Smooth muscle cell (in vitro differentiated cells): ENCODE results near the gene GRIK3. TPM values are rescaled to one million over a fixed set of nuclear protein-coding genes. Genes with fewer than 3 reads are reported as not detected.

Source experiments
- DNase-seq: peaks from one replicate; lab custom pipeline; 2025; ENCODE audit not compliant: unreplicated experiment; lab: John Stamatoyannopoulos, UW
- H2AFZ ChIP-seq: fragments of 200-600 bp; sonication (generic); 2 replicates; pipeline ENCODE4 v1.6.0; 2016; ENCODE audit warnings: antibody characterized with exemption, low read depth, mild to moderate bottlenecking
- H3F3A ChIP-seq: fragments of 200-600 bp; sonication (generic); 2 replicates; pipeline ENCODE4 v1.6.0; 2017; ENCODE audit warnings: antibody characterized with exemption, low read depth
- H3K27ac ChIP-seq: fragments of 200-600 bp; sonication (generic); 2 replicates; pipeline ENCODE4 v1.5.1; 2016; ENCODE audit warnings: low read depth, mild to moderate bottlenecking
- H3K27me3 ChIP-seq: fragments of 200-600 bp; sonication (generic); 2 replicates; pipeline ENCODE4 v1.6.1; 2016; ENCODE audit warnings: low read depth, mild to moderate bottlenecking
- H3K36me3 ChIP-seq: fragments of 200-600 bp; sonication (generic); 2 replicates; pipeline ENCODE4 v1.5.1; 2016; ENCODE audit warnings: low read depth
- H3K4me1 ChIP-seq: fragments of 200-600 bp; sonication (generic); 2 replicates; pipeline ENCODE4 v1.5.1; 2016; ENCODE audit warnings: low read depth
- H3K4me2 ChIP-seq: fragments of 200-600 bp; sonication (generic); 2 replicates; pipeline ENCODE4 v1.6.0; 2016; ENCODE audit warnings: mild to moderate bottlenecking
- H3K4me3 ChIP-seq: fragments of 200-600 bp; sonication (generic); 2 replicates; pipeline ENCODE4 v1.5.1; 2016; ENCODE audit warnings: mild to moderate bottlenecking
- H3K79me2 ChIP-seq: fragments of 200-600 bp; sonication (generic); 2 replicates; pipeline ENCODE4 v1.6.0; 2016; ENCODE audit warnings: low read depth, mild to moderate bottlenecking
- H3K9ac ChIP-seq: fragments of 200-600 bp; sonication (generic); 2 replicates; pipeline ENCODE4 v1.6.0; 2016; ENCODE audit warnings: low read depth
- H3K9me3 ChIP-seq: fragments of 200-600 bp; sonication (generic); replicated peaks from 2 replicates; pipeline ENCODE4 v1.5.1; 2016; ENCODE audit warnings: low read depth
- H4K20me1 ChIP-seq: fragments of 200-600 bp; sonication (generic); 2 replicates; pipeline ENCODE4 v1.6.0; 2016; ENCODE audit warnings: low read depth
- WGBS: methylation state at CpG from one replicate; pipeline ENCODE4 v1.1.7; 2016; ENCODE audit warnings: low lambda C conversion rate; 5-methylcytosine and 5-hydroxymethylcytosine counted together
- polyA plus RNA-seq: library from polyadenylated mRNA; unstranded; fragments of >200 nt; fragmentation: Nextera tagmentation; extraction: Ambion mirVana; gene quantifications from 2 replicates; pipeline ENCODE4 v1.2.1, GENCODE V29; 2016
- total RNA-seq: library from RNA; depleted of rRNA; stranded (reverse); fragments of >200 nt; gene quantifications from 2 replicates; pipeline ENCODE4 v1.2.3, GENCODE V29; 2014
- TF ChIP-seq, protein P1 (sequence below): fragments of 200-600 bp; sonication (generic); IDR thresholded peaks from 2 replicates; pipeline ENCODE4 v1.5.1; 2017; ENCODE audit warnings: borderline replicate concordance, mild to moderate bottlenecking, antibody characterized with exemption; ENCODE audit not compliant: insufficient read depth, poor library complexity, severe bottlenecking

GRIK3 gene
- total and polyA plus RNA-seq, 2 experiments from 2014 or later = 0.04 TPM; not detected in 1

GRCh38 chr1:36776948-36777831 is 257.1 kb downstream of the GRIK3 start:
- TF ChIP-seq, protein P1, sequence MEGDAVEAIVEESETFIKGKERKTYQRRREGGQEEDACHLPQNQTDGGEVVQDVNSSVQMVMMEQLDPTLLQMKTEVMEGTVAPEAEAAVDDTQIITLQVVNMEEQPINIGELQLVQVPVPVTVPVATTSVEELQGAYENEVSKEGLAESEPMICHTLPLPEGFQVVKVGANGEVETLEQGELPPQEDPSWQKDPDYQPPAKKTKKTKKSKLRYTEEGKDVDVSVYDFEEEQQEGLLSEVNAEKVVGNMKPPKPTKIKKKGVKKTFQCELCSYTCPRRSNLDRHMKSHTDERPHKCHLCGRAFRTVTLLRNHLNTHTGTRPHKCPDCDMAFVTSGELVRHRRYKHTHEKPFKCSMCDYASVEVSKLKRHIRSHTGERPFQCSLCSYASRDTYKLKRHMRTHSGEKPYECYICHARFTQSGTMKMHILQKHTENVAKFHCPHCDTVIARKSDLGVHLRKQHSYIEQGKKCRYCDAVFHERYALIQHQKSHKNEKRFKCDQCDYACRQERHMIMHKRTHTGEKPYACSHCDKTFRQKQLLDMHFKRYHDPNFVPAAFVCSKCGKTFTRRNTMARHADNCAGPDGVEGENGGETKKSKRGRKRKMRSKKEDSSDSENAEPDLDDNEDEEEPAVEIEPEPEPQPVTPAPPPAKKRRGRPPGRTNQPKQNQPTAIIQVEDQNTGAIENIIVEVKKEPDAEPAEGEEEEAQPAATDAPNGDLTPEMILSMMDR = no peak
- Histone ChIP-seq H3K9ac (no peak overlapping the region), H3K4me2 (no peak overlapping the region), H3K9me3 (no peaks in the 10 kb centered on the region), H3K4me3 (no peak overlapping the region), H3K36me3 (no peaks in the 10 kb centered on the region), H3K27me3 (peaks cover 32% of the 10 kb centered on the region), H2AFZ (no peak overlapping the region), H3K27ac (no peak overlapping the region), H3K79me2 (no peaks in the 10 kb centered on the region), H3K4me1 (peaks cover 8% of the 10 kb centered on the region), H3F3A (no peaks in the 10 kb centered on the region), H4K20me1 (no peaks in the 10 kb centered on the region)
- no peak for DNase-seq
- 74% methylated on average over 10 of the region's 10 CpGs for WGBS

DNA sequence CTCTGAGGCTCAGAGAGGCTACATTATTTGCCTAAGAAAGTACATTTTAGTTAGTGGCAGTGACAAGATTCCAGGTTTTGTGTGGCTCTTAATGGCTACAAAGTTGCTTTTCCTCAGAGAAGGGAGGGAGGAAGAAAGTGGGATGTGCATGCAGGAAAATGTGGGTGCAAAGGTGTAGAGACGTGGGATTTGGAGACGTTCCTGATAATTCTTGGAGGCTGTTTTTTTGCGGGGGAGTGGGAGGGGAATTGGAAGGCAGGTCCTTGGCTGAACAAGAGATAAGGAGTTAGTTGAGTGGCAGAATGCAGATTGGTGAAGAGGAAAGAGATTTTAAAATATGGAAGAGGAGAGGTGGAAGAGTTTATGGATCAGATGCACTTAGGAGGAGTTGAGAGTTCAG is 258.1 kb downstream of the GRIK3 start:
- no peaks in the 10 kb centered on the region for H4K20me1 ChIP-seq
- 78% methylated on average over 3 of the region's 3 CpGs for WGBS

GRCh38 chr1:36775716-36776115 is 258.6 kb downstream of the GRIK3 start:
- Histone ChIP-seq H3K36me3 (no peaks in the 10 kb centered on the region), H3K27ac (no peak overlapping the region), H2AFZ (no peak overlapping the region), H4K20me1 (no peaks in the 10 kb centered on the region), H3K9ac (no peak overlapping the region), H3K4me2 (no peak overlapping the region), H3K9me3 (no peaks in the 10 kb centered on the region), H3F3A (no peaks in the 10 kb centered on the region), H3K4me1 (peaks cover 18% of the 10 kb centered on the region), H3K79me2 (no peaks in the 10 kb centered on the region), H3K4me3 (no peak overlapping the region), H3K27me3 (peaks cover 47% of the 10 kb centered on the region)
- DNase-seq = no peak
- WGBS = 84% methylated on average over 2 of the region's 2 CpGs
- TF ChIP-seq, protein P1 = no peak

More for the DNA sequence above, 258.1 kb downstream of the GRIK3 start:
- TF ChIP-seq, protein P1 = no peak
- Histone ChIP-seq H3K9ac (no peak overlapping the region), H3K4me2 (no peak overlapping the region), H3K27me3 (peaks cover 41% of the 10 kb centered on the region), H3K4me3 (no peak overlapping the region), H3K4me1 (peaks cover 15% of the 10 kb centered on the region), H3F3A (no peaks in the 10 kb centered on the region), H3K79me2 (no peaks in the 10 kb centered on the region), H3K36me3 (no peaks in the 10 kb centered on the region), H3K9me3 (no peaks in the 10 kb centered on the region), H3K27ac (no peak overlapping the region), H2AFZ (no peak overlapping the region)
- no peak for DNase-seq
